ENCODE results near the gene SORCS3. TPM values are rescaled to one million over a fixed set of nuclear protein-coding genes. Genes with fewer than 3 reads are reported as not detected.

SORCS3 gene
- total and polyA plus RNA-seq, 2 donors (not counting 1 experiment from before 2014, with no cell fraction given): not detected

DNA sequence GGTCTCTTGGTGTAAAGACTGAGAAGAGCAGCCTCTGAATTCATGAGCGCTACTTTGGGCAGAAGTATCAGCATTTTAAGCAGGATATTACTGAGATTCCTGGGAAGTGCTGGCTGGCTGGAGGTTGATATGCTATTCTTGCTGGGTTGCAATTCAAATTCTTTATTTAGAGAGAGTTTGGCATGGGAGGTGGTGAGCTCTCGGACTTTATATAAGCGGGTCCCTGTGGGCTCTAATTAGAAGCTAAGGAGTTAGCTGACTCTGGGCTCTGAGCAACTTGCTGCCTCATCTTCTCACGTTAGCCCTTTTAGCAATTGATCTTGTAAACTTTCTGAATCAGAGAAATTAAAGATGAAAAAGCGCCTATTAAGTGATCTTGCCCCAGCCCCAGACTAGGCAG lies 430.9 kb downstream of the SORCS3 start:
- POLR2A ChIA-PET: no interaction called here
- intact Hi-C loops (cut with micrococcal nuclease): no loop called here
- H3K27ac Mint-ChIP-seq: no peak overlapping the region
- no peaks in the 10 kb centered on the region for H3K27me3 ChIP-seq (replicated peaks in 1 of 4; ENCODE audit: control extremely low read depth in 1 of 4, control insufficient read depth in 3 of 4, insufficient read depth in 4 of 4, low read length in 3 of 4)
- no peaks in the 10 kb centered on the region for H4K20me1 ChIP-seq (ENCODE audit: control insufficient read depth, insufficient read depth, low read length, poor library complexity, severe bottlenecking)
- no peak overlapping the region for H2AFZ ChIP-seq (ENCODE audit: insufficient read depth, low read depth, low read length, poor library complexity, severe bottlenecking)
- H3K4me3 ChIP-seq (ENCODE audit: control extremely low read depth in 1 of 5, extremely low read depth in 1 of 5, insufficient read depth in 1 of 5, low read depth in 2 of 5, low read length in 4 of 5): no peak overlapping the region
- no peaks in the 10 kb centered on the region for H3K27me3 Mint-ChIP-seq
- H3K79me2 ChIP-seq (ENCODE audit: control insufficient read depth, insufficient read depth, low read length): no peaks in the 10 kb centered on the region
- no peaks in the 10 kb centered on the region for H3K9me3 ChIP-seq (ENCODE audit: control extremely low read depth in 1 of 3, control insufficient read depth in 2 of 3, insufficient read depth in 1 of 3, low read length in 2 of 3)
- no peak for ATAC-seq (ENCODE audit: low read depth)
- TF ChIP-seq, protein P1, sequence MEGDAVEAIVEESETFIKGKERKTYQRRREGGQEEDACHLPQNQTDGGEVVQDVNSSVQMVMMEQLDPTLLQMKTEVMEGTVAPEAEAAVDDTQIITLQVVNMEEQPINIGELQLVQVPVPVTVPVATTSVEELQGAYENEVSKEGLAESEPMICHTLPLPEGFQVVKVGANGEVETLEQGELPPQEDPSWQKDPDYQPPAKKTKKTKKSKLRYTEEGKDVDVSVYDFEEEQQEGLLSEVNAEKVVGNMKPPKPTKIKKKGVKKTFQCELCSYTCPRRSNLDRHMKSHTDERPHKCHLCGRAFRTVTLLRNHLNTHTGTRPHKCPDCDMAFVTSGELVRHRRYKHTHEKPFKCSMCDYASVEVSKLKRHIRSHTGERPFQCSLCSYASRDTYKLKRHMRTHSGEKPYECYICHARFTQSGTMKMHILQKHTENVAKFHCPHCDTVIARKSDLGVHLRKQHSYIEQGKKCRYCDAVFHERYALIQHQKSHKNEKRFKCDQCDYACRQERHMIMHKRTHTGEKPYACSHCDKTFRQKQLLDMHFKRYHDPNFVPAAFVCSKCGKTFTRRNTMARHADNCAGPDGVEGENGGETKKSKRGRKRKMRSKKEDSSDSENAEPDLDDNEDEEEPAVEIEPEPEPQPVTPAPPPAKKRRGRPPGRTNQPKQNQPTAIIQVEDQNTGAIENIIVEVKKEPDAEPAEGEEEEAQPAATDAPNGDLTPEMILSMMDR (IDR thresholded peaks at IDR 0.05): no peak
- no peak for TF ChIP-seq EZH2 (IDR thresholded peaks at IDR 0.05; ENCODE audit: borderline replicate concordance, insufficient read depth, low read depth, low read length, poor library complexity, severe bottlenecking)
- H3K4me3 Mint-ChIP-seq: no peak overlapping the region
- no peak for DNase-seq
- H3K4me1 Mint-ChIP-seq: no peaks in the 10 kb centered on the region
- no peak overlapping the region for H3K4me2 ChIP-seq (replicated peaks; ENCODE audit: low read depth, low read length, poor library complexity, severe bottlenecking)
- no peak overlapping the region for H3K9ac ChIP-seq (ENCODE audit: low read length)
- H3K27ac ChIP-seq (ENCODE audit: low read length in 2 of 2): no peak overlapping the region
- peaks cover 3% of the 10 kb centered on the region for H3K9me3 Mint-ChIP-seq (ENCODE audit: insufficient read depth)
- CTCF ChIA-PET: no interaction called here
- 94% methylated on average over 4 of the region's 5 CpGs for WGBS (ENCODE audit: insufficient coverage)
- no peaks in the 10 kb centered on the region for H3K4me1 ChIP-seq (ENCODE audit: control insufficient read depth in 2 of 2, insufficient read depth in 2 of 2, low read length in 2 of 2)
- H3K36me3 ChIP-seq (replicated peaks in 1 of 2; ENCODE audit: control extremely low read depth in 1 of 2, control insufficient read depth in 1 of 2, extremely low read depth in 1 of 2, insufficient read depth in 2 of 2, low read length in 1 of 2): no peaks in the 10 kb centered on the region

- Mint-ChIP-seq H3K4me1 (no peaks in the 10 kb centered on the region), H3K9me3 (ENCODE audit: insufficient read depth) (peaks cover 2% of the 10 kb centered on the region), H3K27ac (no peak overlapping the region), H3K27me3 (no peaks in the 10 kb centered on the region), H3K4me3 (no peak overlapping the region)
- 89% methylated on average over 1 of the region's 4 CpGs for WGBS (ENCODE audit: insufficient coverage)
- ATAC-seq (ENCODE audit: low read depth): no peak
- Histone ChIP-seq H3K9ac (ENCODE audit: low read length) (no peak overlapping the region), H3K9me3 (ENCODE audit: control extremely low read depth in 1 of 3, control insufficient read depth in 2 of 3, insufficient read depth in 1 of 3, low read length in 2 of 3) (no peaks in the 10 kb centered on the region), H3K36me3 (replicated peaks in 1 of 2; ENCODE audit: control extremely low read depth in 1 of 2, control insufficient read depth in 1 of 2, extremely low read depth in 1 of 2, insufficient read depth in 2 of 2, low read length in 1 of 2) (no peaks in the 10 kb centered on the region), H3K4me1 (ENCODE audit: control insufficient read depth in 2 of 2, insufficient read depth in 2 of 2, low read length in 2 of 2) (no peaks in the 10 kb centered on the region), H3K27me3 (replicated peaks in 1 of 4; ENCODE audit: control extremely low read depth in 1 of 4, control insufficient read depth in 3 of 4, insufficient read depth in 4 of 4, low read length in 3 of 4) (no peaks in the 10 kb centered on the region), H3K4me3 (ENCODE audit: control extremely low read depth in 1 of 5, extremely low read depth in 1 of 5, insufficient read depth in 1 of 5, low read depth in 2 of 5, low read length in 4 of 5) (no peak overlapping the region), H3K27ac (ENCODE audit: low read length in 2 of 2) (no peak overlapping the region), H4K20me1 (ENCODE audit: control insufficient read depth, insufficient read depth, low read length, poor library complexity, severe bottlenecking) (no peaks in the 10 kb centered on the region), H2AFZ (ENCODE audit: insufficient read depth, low read depth, low read length, poor library complexity, severe bottlenecking) (no peak overlapping the region), H3K4me2 (replicated peaks; ENCODE audit: low read depth, low read length, poor library complexity, severe bottlenecking) (no peak overlapping the region), H3K79me2 (ENCODE audit: control insufficient read depth, insufficient read depth, low read length) (no peaks in the 10 kb centered on the region)
- ChIA-PET CTCF (no interaction called here), POLR2A (no interaction called here)
- no peak for TF ChIP-seq EZH2 (IDR thresholded peaks at IDR 0.05; ENCODE audit: borderline replicate concordance, insufficient read depth, low read depth, low read length, poor library complexity, severe bottlenecking)
- TF ChIP-seq, protein P1 (IDR thresholded peaks at IDR 0.05): no peak
- DNase-seq: no peak
- intact Hi-C loops (cut with micrococcal nuclease): no loop called here
Observed at GRCh38 chr10:105073999-105074398, 432.9 kb downstream of the SORCS3 start.

All from B cell (primary cell).